Neural cell (in vitro differentiated cells): Measurements from ENCODE around the gene UPK1B.
A peak's percentile ranks its signal among the peaks of the same experiment; 100 is the strongest.

ENCODE experiments used
- EP300 ChIP-seq: fragments of 450-650 bp; conservative IDR thresholded peaks from 2 replicates; pipeline ENCODE4 v1.6.1; 2014; ENCODE audit warnings: antibody characterized with exemption, mild to moderate bottlenecking, moderate library complexity; ENCODE audit not compliant: poor library complexity, severe bottlenecking
- TF ChIP-seq, protein P1 (sequence below): IDR thresholded peaks from 2 replicates; pipeline ENCODE4 v1.6.1; 2012; ENCODE audit warnings: borderline replicate concordance
- TF ChIP-seq, protein P2 (sequence below): fragments of 450-650 bp; IDR thresholded peaks from 2 replicates; pipeline ENCODE4 v1.5.1; 2014; ENCODE audit warnings: antibody characterized with exemption, mild to moderate bottlenecking, moderate library complexity; ENCODE audit not compliant: poor library complexity, severe bottlenecking

DNA sequence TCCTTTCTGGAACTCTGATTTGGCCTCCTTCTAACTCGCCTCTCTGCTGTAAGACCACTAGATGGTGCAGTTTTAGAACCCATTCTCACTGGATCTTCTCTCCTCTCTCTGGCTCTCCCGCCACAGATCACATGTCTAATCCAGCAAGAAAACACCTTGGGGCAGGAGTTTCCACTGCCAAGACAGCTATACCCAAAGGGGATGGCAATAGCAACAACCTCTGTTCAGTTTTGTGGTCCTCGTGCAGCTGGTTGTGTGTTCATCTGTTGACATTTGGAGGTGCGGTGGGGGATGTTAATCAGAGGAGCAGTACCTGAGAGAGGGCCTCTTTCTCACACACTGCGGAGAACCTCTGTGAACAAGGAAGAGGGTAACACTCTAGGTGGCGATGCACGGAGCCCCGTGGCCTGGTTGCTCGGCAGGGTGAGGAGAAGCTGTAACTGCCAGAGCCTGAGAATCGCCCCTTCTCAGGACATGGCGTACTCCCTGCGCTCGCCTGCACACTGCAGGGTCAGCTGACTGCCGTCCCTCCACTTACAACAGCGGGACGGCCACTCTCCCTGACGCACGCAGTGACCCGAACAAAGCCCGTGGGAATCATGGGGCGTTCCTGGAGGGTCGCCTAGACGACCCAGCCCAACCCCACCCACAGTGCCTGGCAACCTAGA is 27.8 kb upstream of the UPK1B start, which contains the start of gene TEX55:
- TF ChIP-seq, protein P1, sequence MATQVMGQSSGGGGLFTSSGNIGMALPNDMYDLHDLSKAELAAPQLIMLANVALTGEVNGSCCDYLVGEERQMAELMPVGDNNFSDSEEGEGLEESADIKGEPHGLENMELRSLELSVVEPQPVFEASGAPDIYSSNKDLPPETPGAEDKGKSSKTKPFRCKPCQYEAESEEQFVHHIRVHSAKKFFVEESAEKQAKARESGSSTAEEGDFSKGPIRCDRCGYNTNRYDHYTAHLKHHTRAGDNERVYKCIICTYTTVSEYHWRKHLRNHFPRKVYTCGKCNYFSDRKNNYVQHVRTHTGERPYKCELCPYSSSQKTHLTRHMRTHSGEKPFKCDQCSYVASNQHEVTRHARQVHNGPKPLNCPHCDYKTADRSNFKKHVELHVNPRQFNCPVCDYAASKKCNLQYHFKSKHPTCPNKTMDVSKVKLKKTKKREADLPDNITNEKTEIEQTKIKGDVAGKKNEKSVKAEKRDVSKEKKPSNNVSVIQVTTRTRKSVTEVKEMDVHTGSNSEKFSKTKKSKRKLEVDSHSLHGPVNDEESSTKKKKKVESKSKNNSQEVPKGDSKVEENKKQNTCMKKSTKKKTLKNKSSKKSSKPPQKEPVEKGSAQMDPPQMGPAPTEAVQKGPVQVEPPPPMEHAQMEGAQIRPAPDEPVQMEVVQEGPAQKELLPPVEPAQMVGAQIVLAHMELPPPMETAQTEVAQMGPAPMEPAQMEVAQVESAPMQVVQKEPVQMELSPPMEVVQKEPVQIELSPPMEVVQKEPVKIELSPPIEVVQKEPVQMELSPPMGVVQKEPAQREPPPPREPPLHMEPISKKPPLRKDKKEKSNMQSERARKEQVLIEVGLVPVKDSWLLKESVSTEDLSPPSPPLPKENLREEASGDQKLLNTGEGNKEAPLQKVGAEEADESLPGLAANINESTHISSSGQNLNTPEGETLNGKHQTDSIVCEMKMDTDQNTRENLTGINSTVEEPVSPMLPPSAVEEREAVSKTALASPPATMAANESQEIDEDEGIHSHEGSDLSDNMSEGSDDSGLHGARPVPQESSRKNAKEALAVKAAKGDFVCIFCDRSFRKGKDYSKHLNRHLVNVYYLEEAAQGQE = no peak
- TF ChIP-seq EP300 = no peak
- TF ChIP-seq, protein P2, sequence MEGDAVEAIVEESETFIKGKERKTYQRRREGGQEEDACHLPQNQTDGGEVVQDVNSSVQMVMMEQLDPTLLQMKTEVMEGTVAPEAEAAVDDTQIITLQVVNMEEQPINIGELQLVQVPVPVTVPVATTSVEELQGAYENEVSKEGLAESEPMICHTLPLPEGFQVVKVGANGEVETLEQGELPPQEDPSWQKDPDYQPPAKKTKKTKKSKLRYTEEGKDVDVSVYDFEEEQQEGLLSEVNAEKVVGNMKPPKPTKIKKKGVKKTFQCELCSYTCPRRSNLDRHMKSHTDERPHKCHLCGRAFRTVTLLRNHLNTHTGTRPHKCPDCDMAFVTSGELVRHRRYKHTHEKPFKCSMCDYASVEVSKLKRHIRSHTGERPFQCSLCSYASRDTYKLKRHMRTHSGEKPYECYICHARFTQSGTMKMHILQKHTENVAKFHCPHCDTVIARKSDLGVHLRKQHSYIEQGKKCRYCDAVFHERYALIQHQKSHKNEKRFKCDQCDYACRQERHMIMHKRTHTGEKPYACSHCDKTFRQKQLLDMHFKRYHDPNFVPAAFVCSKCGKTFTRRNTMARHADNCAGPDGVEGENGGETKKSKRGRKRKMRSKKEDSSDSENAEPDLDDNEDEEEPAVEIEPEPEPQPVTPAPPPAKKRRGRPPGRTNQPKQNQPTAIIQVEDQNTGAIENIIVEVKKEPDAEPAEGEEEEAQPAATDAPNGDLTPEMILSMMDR = peak; percentile 40
